HCT116 (cell line): ENCODE measurements around the gene NAALADL2.

Experiments used
- CEBPB ChIP-seq: IDR thresholded peaks from 2 replicates; pipeline ENCODE4 v1.6.1; 2012; ENCODE audit warnings: low read depth
- EGR1 ChIP-seq: IDR thresholded peaks from 2 replicates; pipeline ENCODE4 v1.6.1; 2012; ENCODE audit warnings: low read depth
- JUND ChIP-seq: IDR thresholded peaks from 2 replicates; pipeline ENCODE4 v1.6.1; 2012
- POLR2A ChIP-seq: IDR thresholded peaks from 2 replicates; pipeline ENCODE4 v1.7.0; 2011; ENCODE audit warnings: borderline replicate concordance; ENCODE audit not compliant: insufficient read depth, insufficient read length; ENCODE audit errors: extremely low read depth
- POLR2AphosphoS5 ChIP-seq: IDR thresholded peaks from 2 replicates; pipeline ENCODE4 v1.6.1; 2011; ENCODE audit warnings: mild to moderate bottlenecking, low read depth, low read length, moderate library complexity
- SRF ChIP-seq: IDR thresholded peaks from 2 replicates; pipeline ENCODE4 v1.6.1; 2012; ENCODE audit warnings: low read depth
- YY1 ChIP-seq: IDR thresholded peaks from 2 replicates; pipeline ENCODE4 v1.6.1; 2011; ENCODE audit warnings: low read length, low read depth, moderate library complexity, mild to moderate bottlenecking; ENCODE audit not compliant: insufficient replicate concordance; ENCODE audit errors: extremely low read depth
- ZNF274 ChIP-seq: fragments of 200-500 bp; sonication (Bioruptor generic); IDR thresholded peaks from 2 replicates; pipeline ENCODE4 v1.6.1; 2014; ENCODE audit warnings: mild to moderate bottlenecking, low read depth, low read length, inconsistent platforms
- TF ChIP-seq, protein P1 (sequence below), 3 experiments: fragments of 200-600 bp in 1 of 3; sonication (generic) in 1 of 3; IDR thresholded peaks in 2 of 3; conservative IDR thresholded peaks in 1 of 3; 2 replicates each; pipeline ENCODE4 v1.5.1; 2012 to 2017; ENCODE audit warnings: low read depth in 2 of 3, low read length in 2 of 3, antibody characterized with exemption in 1 of 3, borderline replicate concordance in 1 of 3, control low read depth in 1 of 3, mild to moderate bottlenecking in 1 of 3, mixed read lengths in 1 of 3, mixed run types in 1 of 3, moderate library complexity in 1 of 3; ENCODE audit not compliant: insufficient read depth in 1 of 3
- TF ChIP-seq, protein P2 (sequence below): IDR thresholded peaks from 2 replicates; pipeline ENCODE4 v1.6.1; 2012

- no peak for TF ChIP-seq SRF
- TF ChIP-seq, protein P1, sequence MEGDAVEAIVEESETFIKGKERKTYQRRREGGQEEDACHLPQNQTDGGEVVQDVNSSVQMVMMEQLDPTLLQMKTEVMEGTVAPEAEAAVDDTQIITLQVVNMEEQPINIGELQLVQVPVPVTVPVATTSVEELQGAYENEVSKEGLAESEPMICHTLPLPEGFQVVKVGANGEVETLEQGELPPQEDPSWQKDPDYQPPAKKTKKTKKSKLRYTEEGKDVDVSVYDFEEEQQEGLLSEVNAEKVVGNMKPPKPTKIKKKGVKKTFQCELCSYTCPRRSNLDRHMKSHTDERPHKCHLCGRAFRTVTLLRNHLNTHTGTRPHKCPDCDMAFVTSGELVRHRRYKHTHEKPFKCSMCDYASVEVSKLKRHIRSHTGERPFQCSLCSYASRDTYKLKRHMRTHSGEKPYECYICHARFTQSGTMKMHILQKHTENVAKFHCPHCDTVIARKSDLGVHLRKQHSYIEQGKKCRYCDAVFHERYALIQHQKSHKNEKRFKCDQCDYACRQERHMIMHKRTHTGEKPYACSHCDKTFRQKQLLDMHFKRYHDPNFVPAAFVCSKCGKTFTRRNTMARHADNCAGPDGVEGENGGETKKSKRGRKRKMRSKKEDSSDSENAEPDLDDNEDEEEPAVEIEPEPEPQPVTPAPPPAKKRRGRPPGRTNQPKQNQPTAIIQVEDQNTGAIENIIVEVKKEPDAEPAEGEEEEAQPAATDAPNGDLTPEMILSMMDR (IDR thresholded peaks at IDR 0.05 in 2 of 3, conservative IDR thresholded peaks at IDR 0.05 in 1 of 3; ENCODE audit: borderline replicate concordance in 1 of 3, insufficient read depth in 1 of 3, low read depth in 2 of 3, low read length in 2 of 3) = no peak
- TF ChIP-seq POLR2A = no peak
- no peak for TF ChIP-seq EGR1
- no peak for TF ChIP-seq ZNF274
- TF ChIP-seq POLR2AphosphoS5 = no peak
- TF ChIP-seq YY1 = no peak
- TF ChIP-seq JUND = no peak
- TF ChIP-seq, protein P2, sequence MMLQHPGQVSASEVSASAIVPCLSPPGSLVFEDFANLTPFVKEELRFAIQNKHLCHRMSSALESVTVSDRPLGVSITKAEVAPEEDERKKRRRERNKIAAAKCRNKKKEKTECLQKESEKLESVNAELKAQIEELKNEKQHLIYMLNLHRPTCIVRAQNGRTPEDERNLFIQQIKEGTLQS = no peak
- no peak for TF ChIP-seq CEBPB
Measured at GRCh38 chr3:175526609-175527280, 667.6 kb downstream of the NAALADL2 start.
